RWPE1 (cell line): ENCODE measurements around the gene CMIP.

ENCODE experiments used
- CTCF ChIA-PET: fragments of 350-600 bp; sonication (Branson Sonifier 250); formaldehyde crosslinking; extraction: SDS; loops from one replicate; lab custom pipeline; 2021; lab: Yijun Ruan, JAX
- POLR2A ChIA-PET: fragments of 400-600 bp; formaldehyde crosslinking; extraction: SDS; loops from one replicate; lab custom pipeline; 2020; ENCODE audit warnings: antibody characterized with exemption; ENCODE audit not compliant: low non-redundant PET; lab: Yijun Ruan, JAX
- DNase-seq: peaks from one replicate; pipeline ENCODE4 v3.0.0; 2012; ENCODE audit warnings: low spot score
- H3K27ac ChIP-seq: fragments of 450-650 bp; 2 replicates; pipeline ENCODE4 v1.5.1; 2017
- CTCF ChIP-seq: fragments of 450-650 bp; conservative IDR thresholded peaks from 2 replicates; pipeline ENCODE4 v1.5.1; 2017; ENCODE audit warnings: low read depth, mild to moderate bottlenecking

Gene CMIP

GRCh38 chr16:81752876-81753227 is 308.2 kb downstream of the CMIP start:
- DNase-seq: no peak
- TF ChIP-seq CTCF: no peak
- POLR2A ChIA-PET: no interaction called here
- CTCF ChIA-PET: interaction anchor here (0.6 to 1.0 kb wide), 2 partner anchors 23 to 137 kb away, joined by 6 to 8 read pairs; no protein-coding TSS in a partner anchor
- no peak overlapping the region for H3K27ac ChIP-seq

GRCh38 chr16:81754858-81755257 is 310.2 kb downstream of the CMIP start:
- no peak for DNase-seq
- ChIA-PET POLR2A (no interaction called here), CTCF (no interaction called here)
- no peak overlapping the region for H3K27ac ChIP-seq
- no peak for TF ChIP-seq CTCF

- no peak for TF ChIP-seq CTCF
- ChIA-PET POLR2A (no interaction called here), CTCF (interaction anchor here (0.6 kb wide), 2 partner anchors 513 to 551 kb away, joined by 3 read pairs; no protein-coding TSS in a partner anchor)
- no peak overlapping the region for H3K27ac ChIP-seq
- DNase-seq: no peak
These were observed 311.5 kb downstream of the CMIP start for GRCh38 chr16:81755915-81756614.

GRCh38 chr16:81756615-81757356 is 312.2 kb downstream of the CMIP start:
- ChIA-PET CTCF (interaction anchor here (0.6 kb wide), 1 partner anchor 512 kb away, joined by 3 read pairs; no protein-coding TSS in a partner anchor), POLR2A (no interaction called here)
- H3K27ac ChIP-seq: no peak overlapping the region
- no peak for DNase-seq
- no peak for TF ChIP-seq CTCF

- DNase-seq: no peak
- no peak for TF ChIP-seq CTCF
- H3K27ac ChIP-seq: no peak overlapping the region
- POLR2A ChIA-PET: interaction anchor here (0.7 kb wide), 1 partner anchor 772 kb away, joined by 3 read pairs; no protein-coding TSS in a partner anchor
- CTCF ChIA-PET: interaction anchor here (0.6 to 0.7 kb wide), 2 partner anchors 94 to 1551 kb away, joined by 3 read pairs; no protein-coding TSS in a partner anchor
These were observed 313.8 kb downstream of the CMIP start for GRCh38 chr16:81758376-81758775.
